ENCODE data around the gene DYNC1LI1. TPM values are rescaled to one million over a fixed set of nuclear protein-coding genes. Genes with fewer than 3 reads are reported as not detected.

Gene DYNC1LI1
- total and polyA plus RNA-seq, 2 experiments from 2014 or later = 45.1 to 48.0 TPM

- TF ChIP-seq ZNF462 (CRISPR knock-in tag; IDR thresholded peaks at IDR 0.05) (no peak), ZNF114 (CRISPR knock-in tag; IDR thresholded peaks at IDR 0.05) (no peak), EZH2phosphoT487 (IDR thresholded peaks at IDR 0.05; ENCODE audit: unreplicated experiment) (no peak), STAT1 (IDR thresholded peaks at IDR 0.05; ENCODE audit: unreplicated experiment) (no peak), ZNF331 (CRISPR knock-in tag; IDR thresholded peaks at IDR 0.05; ENCODE audit: low read depth) (no peak), REST (IDR thresholded peaks at IDR 0.05; ENCODE audit: unreplicated experiment) (no peak), POLR2AphosphoS5 (IDR thresholded peaks at IDR 0.05; ENCODE audit: low read depth) (no peak), EZH2 (IDR thresholded peaks at IDR 0.05; ENCODE audit: low read depth, unreplicated experiment) (no peak), CTCF (conservative IDR thresholded peaks at IDR 0.05; ENCODE audit: low read depth in 2 of 2) (no peak), JUNB (IDR thresholded peaks at IDR 0.05; ENCODE audit: unreplicated experiment) (no peak)
Observed at GRCh38 chr3:32545305-32545704, 25.4 kb downstream of the DYNC1LI1 start (continued).

All from GM23338 (cell line).